Activated CD4-positive, alpha-beta T cell treated with anti-CD3 and anti-CD28 coated beads, Interleukin-2, amount 50 U/mL, for 4 hours (primary cell): Measurements from ENCODE around the gene CIC.

Experiments used
- DNase-seq, 2 experiments: peaks; one replicate each; pipeline ENCODE4 v3.0.0-alpha.2; 2020

CIC gene

GRCh38 chr19:42290136-42290522, 21.1 kb downstream of the CIC start:
- DNase-seq = no peak

GRCh38 chr19:42290523-42291434, 21.7 kb downstream of the CIC start:
- DNase-seq = peak; percentile 54 to 60

- DNase-seq = no peak
Observed at GRCh38 chr19:42291435-42291810, 22.4 kb downstream of the CIC start.

- DNase-seq = no peak
Observed at GRCh38 chr19:42292042-42292960, 23.2 kb downstream of the CIC start.

GRCh38 chr19:42292963-42293362, 23.9 kb downstream of the CIC start:
- DNase-seq = no peak

- no peak for DNase-seq
Observed at GRCh38 chr19:42293540-42293939, 24.5 kb downstream of the CIC start.

GRCh38 chr19:42293948-42294347, 24.9 kb downstream of the CIC start:
- no peak for DNase-seq

- no peak for DNase-seq
Observed at GRCh38 chr19:42294471-42295137, 25.6 kb downstream of the CIC start.

GRCh38 chr19:42295342-42295741, 26.3 kb downstream of the CIC start:
- no peak for DNase-seq

GRCh38 chr19:42295831-42296525, 26.9 kb downstream of the CIC start:
- DNase-seq = peak; percentile 88 to 94

- DNase-seq = no peak
Observed at GRCh38 chr19:42297039-42297438, 28.0 kb downstream of the CIC start.

- no peak for DNase-seq
Observed at GRCh38 chr19:42301646-42302203, 32.7 kb downstream of the CIC start, which contains the start of gene PRR19. PRR19 (plus strand) TSS chr19:42302132; CDS start chr19:42309585, 7,453 bp downstream.

GRCh38 chr19:42303101-42303464, 34.0 kb downstream of the CIC start:
- no peak for DNase-seq

GRCh38 chr19:42303876-42304275, 34.8 kb downstream of the CIC start:
- DNase-seq = no peak

- no peak for DNase-seq
Observed at GRCh38 chr19:42306646-42307045, 37.6 kb downstream of the CIC start.

- DNase-seq = no peak
Observed at GRCh38 chr19:42309686-42310085, 40.6 kb downstream of the CIC start.

- DNase-seq = no peak
Observed at GRCh38 chr19:42311657-42312056, 42.6 kb downstream of the CIC start.

- DNase-seq = no peak
Observed at GRCh38 chr19:42312370-42312769, 43.3 kb downstream of the CIC start.

- DNase-seq = no peak
Observed at GRCh38 chr19:42313096-42313839, 44.2 kb downstream of the CIC start, which contains the start of gene TMEM145. TMEM145 (plus strand) TSS chr19:42313309; CDS start chr19:42313377, 68 bp downstream.

GRCh38 chr19:42313840-42314755, 45.0 kb downstream of the CIC start:
- no peak for DNase-seq
